Measurements from ENCODE around the gene TMEM223. TPM values are rescaled to one million over a fixed set of nuclear protein-coding genes. Genes with fewer than 3 reads are reported as not detected.

TMEM223 gene
- polyA plus RNA-seq, 1 donor from 2014 or later, result 16.5 TPM

DNA sequence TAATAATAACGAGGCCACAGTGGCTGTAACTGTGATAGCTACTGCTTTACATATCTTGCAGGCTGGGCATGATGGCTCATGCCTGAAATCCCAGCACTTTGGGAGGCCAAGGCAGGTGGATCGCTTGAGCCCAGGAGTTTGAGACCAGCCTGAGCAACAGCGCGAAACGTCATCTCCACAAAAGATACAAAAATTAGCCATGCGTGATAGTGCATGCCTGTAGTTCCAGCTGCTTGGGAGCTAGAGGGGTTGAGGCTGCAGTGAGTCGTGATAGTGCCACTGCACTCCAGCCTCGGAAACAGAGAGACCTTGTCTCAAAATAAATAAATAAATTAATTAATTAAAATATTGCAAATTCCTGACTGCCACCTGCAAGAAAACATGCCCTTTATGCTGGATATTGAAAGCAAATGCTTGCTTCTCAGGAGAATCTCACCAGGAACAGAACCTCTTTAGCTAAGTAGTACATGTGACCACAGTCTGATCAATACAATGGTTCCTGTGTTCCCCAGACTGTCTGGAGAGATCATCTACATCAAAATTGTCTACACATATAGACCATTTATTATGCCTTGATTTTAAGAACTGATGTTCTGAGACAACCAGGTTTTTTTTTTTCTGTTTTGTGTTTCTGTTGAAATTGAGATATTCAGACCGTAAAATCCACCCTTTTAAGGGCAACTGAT is 44.2 kb downstream of the TMEM223 start:
- Histone ChIP-seq H3K27ac (ENCODE audit: low read length) (no peak overlapping the region), H3K9ac (ENCODE audit: low read length) (no peak overlapping the region), H3K9me2 (ENCODE audit: insufficient read depth, low read length) (no peaks in the 10 kb centered on the region), H3K27me3 (ENCODE audit: insufficient read depth, low read depth, low read length) (no peaks in the 10 kb centered on the region), H3K36me3 (ENCODE audit: insufficient read depth, low read length) (no peaks in the 10 kb centered on the region), H3K9me3 (ENCODE audit: low read length) (no peaks in the 10 kb centered on the region), H3K4me2 (ENCODE audit: low read length) (no peak overlapping the region), H4K20me1 (ENCODE audit: insufficient read depth) (no peaks in the 10 kb centered on the region), H3K79me2 (replicated peaks; ENCODE audit: insufficient read depth, low read length) (no peaks in the 10 kb centered on the region), H3F3A (ENCODE audit: insufficient read depth, low read length, poor library complexity, severe bottlenecking) (no peaks in the 10 kb centered on the region), H3K4me3 (ENCODE audit: low read length) (no peak overlapping the region), H2AFZ (ENCODE audit: low read depth, low read length) (no peak overlapping the region)
- TF ChIP-seq, protein P1, sequence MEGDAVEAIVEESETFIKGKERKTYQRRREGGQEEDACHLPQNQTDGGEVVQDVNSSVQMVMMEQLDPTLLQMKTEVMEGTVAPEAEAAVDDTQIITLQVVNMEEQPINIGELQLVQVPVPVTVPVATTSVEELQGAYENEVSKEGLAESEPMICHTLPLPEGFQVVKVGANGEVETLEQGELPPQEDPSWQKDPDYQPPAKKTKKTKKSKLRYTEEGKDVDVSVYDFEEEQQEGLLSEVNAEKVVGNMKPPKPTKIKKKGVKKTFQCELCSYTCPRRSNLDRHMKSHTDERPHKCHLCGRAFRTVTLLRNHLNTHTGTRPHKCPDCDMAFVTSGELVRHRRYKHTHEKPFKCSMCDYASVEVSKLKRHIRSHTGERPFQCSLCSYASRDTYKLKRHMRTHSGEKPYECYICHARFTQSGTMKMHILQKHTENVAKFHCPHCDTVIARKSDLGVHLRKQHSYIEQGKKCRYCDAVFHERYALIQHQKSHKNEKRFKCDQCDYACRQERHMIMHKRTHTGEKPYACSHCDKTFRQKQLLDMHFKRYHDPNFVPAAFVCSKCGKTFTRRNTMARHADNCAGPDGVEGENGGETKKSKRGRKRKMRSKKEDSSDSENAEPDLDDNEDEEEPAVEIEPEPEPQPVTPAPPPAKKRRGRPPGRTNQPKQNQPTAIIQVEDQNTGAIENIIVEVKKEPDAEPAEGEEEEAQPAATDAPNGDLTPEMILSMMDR (IDR thresholded peaks at IDR 0.05; ENCODE audit: poor library complexity, severe bottlenecking), result no peak
- TF ChIP-seq EP300 (conservative IDR thresholded peaks at IDR 0.05; ENCODE audit: poor library complexity, severe bottlenecking) (no peak), TAF1 (IDR thresholded peaks at IDR 0.05; ENCODE audit: low read depth) (no peak), REST (IDR thresholded peaks at IDR 0.05; ENCODE audit: borderline replicate concordance) (no peak), RAD21 (conservative IDR thresholded peaks at IDR 0.05) (no peak), EZH2 (IDR thresholded peaks at IDR 0.05; ENCODE audit: borderline replicate concordance, insufficient read depth, low read length, poor library complexity, severe bottlenecking) (no peak), SMC3 (conservative IDR thresholded peaks at IDR 0.05; ENCODE audit: poor library complexity) (no peak), POLR2AphosphoS5 (IDR thresholded peaks at IDR 0.05) (no peak), MXI1 (conservative IDR thresholded peaks at IDR 0.05; ENCODE audit: poor library complexity, severe bottlenecking) (no peak)

Small RNAs within 50 kb of the gene (small RNA-seq; reads per million reads assigned to genes)
- gene MIR6514 (2.6 to 10.9 (median 4.2) reads per million in 3 experiments), gene RNU6-118P (0 reads per million in 3 experiments)

Other genes with a start within 250 kb of the TMEM223 start
- gene AHNAK, start 245.2 kb downstream of the TMEM223 start, polyA plus RNA-seq, result 0.11 and 0.12 TPM in 2 replicates
- 1,473 and 1,555 TPM in 2 replicates for gene EEF1G, start 218.1 kb downstream of the TMEM223 start, polyA plus RNA-seq
- 12.0 and 17.8 TPM in 2 replicates for gene TUT1, start 200.5 kb downstream of the TMEM223 start, polyA plus RNA-seq
- 130 and 140 TPM in 2 replicates for gene MTA2, start 190.1 kb downstream of the TMEM223 start, polyA plus RNA-seq
- 0.38 and 2.5 TPM in 2 replicates for gene EML3, start 179.2 kb downstream of the TMEM223 start, polyA plus RNA-seq
- gene ROM1, start 178.7 kb downstream of the TMEM223 start, polyA plus RNA-seq, result 0.31 TPM in 1 of 2 replicates, not detected in the other
- gene B3GAT3, start 170.0 kb downstream of the TMEM223 start, polyA plus RNA-seq, result 102 and 127 TPM in 2 replicates
- 60.6 and 62.7 TPM in 2 replicates for gene GANAB, start 145.4 kb downstream of the TMEM223 start, polyA plus RNA-seq
- gene INTS5, start 138.7 kb downstream of the TMEM223 start, polyA plus RNA-seq, result 6.5 and 7.5 TPM in 2 replicates
- gene C11orf98, start 126.8 kb downstream of the TMEM223 start, polyA plus RNA-seq, result 92.0 and 103 TPM in 2 replicates
- gene CSKMT, start 126.7 kb downstream of the TMEM223 start, polyA plus RNA-seq, result 6.3 and 16.0 TPM in 2 replicates
- 6.8 and 8.4 TPM in 2 replicates for gene UQCC3, start 120.3 kb downstream of the TMEM223 start, polyA plus RNA-seq
- gene LBHD1, start 119.7 kb downstream of the TMEM223 start, polyA plus RNA-seq, result 10.5 and 10.6 TPM in 2 replicates
- gene UBXN1, start 112.9 kb downstream of the TMEM223 start, polyA plus RNA-seq, result 209 and 248 TPM in 2 replicates
- gene LRRN4CL, start 102.5 kb downstream of the TMEM223 start, polyA plus RNA-seq, result 0.44 and 0.82 TPM in 2 replicates
- 304 and 305 TPM in 2 replicates for gene BSCL2, start 84.6 kb downstream of the TMEM223 start, polyA plus RNA-seq
- gene GNG3, start 84.3 kb downstream of the TMEM223 start, polyA plus RNA-seq, result 120 and 121 TPM in 2 replicates
- gene HNRNPUL2, start 64.5 kb downstream of the TMEM223 start, polyA plus RNA-seq, result 27.5 and 29.3 TPM in 2 replicates
- gene TTC9C, start 63.5 kb downstream of the TMEM223 start, polyA plus RNA-seq, result 48.6 and 55.2 TPM in 2 replicates
- 8.5 and 20.9 TPM in 2 replicates for gene ZBTB3, start 37.8 kb downstream of the TMEM223 start, polyA plus RNA-seq
- gene POLR2G, start 30.4 kb downstream of the TMEM223 start, polyA plus RNA-seq, result 207 and 232 TPM in 2 replicates
- gene TAF6L, start 20.6 kb downstream of the TMEM223 start, polyA plus RNA-seq, result 55.2 and 61.7 TPM in 2 replicates
- 24.5 and 28.1 TPM in 2 replicates for gene TMEM179B, start 4.6 kb downstream of the TMEM223 start, polyA plus RNA-seq
- 26.0 and 32.1 TPM in 2 replicates for gene NXF1, start 13.4 kb upstream of the TMEM223 start, polyA plus RNA-seq
- 28.5 and 30.5 TPM in 2 replicates for gene STX5, start 40.0 kb upstream of the TMEM223 start, polyA plus RNA-seq
- gene TEX54, start 40.8 kb upstream of the TMEM223 start, polyA plus RNA-seq, result not detected in 2 replicates
- 50.4 and 71.7 TPM in 2 replicates for gene WDR74, start 47.6 kb upstream of the TMEM223 start, polyA plus RNA-seq
- 176 and 182 TPM in 2 replicates for gene SLC3A2, start 88.9 kb upstream of the TMEM223 start, polyA plus RNA-seq
- not detected in 2 replicates for gene CHRM1, start 129.4 kb upstream of the TMEM223 start, polyA plus RNA-seq
- not detected in 2 replicates for gene SLC22A6, start 193.0 kb upstream of the TMEM223 start, polyA plus RNA-seq
- not detected in 2 replicates for gene SLC22A8, start 223.8 kb upstream of the TMEM223 start, polyA plus RNA-seq

Data from neural cell (in vitro differentiated cells).